Raji (cell line): ENCODE measurements around the gene WFIKKN1.

ENCODE experiments used
- POLR2A ChIP-seq: IDR thresholded peaks from 2 replicates; pipeline ENCODE4 v1.6.1; 2011; ENCODE audit warnings: low read depth, low read length, control low read depth; ENCODE audit not compliant: insufficient read depth

The WFIKKN1 gene, protein sequence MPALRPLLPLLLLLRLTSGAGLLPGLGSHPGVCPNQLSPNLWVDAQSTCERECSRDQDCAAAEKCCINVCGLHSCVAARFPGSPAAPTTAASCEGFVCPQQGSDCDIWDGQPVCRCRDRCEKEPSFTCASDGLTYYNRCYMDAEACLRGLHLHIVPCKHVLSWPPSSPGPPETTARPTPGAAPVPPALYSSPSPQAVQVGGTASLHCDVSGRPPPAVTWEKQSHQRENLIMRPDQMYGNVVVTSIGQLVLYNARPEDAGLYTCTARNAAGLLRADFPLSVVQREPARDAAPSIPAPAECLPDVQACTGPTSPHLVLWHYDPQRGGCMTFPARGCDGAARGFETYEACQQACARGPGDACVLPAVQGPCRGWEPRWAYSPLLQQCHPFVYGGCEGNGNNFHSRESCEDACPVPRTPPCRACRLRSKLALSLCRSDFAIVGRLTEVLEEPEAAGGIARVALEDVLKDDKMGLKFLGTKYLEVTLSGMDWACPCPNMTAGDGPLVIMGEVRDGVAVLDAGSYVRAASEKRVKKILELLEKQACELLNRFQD

DNA sequence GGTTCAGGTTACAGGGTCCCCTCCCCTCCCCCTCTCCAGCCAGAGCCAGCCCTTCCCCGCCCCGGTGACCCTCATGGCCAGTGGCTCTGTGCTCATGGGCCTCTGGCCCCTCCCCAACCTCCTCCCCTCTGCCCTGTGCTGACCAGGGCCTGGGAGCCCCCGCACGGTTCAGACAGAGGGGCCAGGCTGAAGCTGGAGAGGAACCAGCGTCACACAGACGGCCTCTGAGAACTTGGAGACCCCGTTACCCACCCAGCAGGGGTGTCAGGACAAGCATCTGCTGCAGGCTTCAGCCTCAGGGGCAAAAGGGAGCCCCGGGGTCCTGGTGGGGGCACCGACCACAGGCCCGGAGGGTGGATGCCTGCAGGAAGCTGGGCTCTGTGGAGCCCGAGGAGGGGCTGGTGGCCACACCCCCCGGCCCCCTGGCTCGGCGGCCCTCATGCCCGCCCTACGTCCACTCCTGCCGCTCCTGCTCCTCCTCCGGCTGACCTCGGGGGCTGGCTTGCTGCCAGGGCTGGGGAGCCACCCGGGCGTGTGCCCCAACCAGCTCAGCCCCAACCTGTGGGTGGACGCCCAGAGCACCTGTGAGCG is at the start of gene WFIKKN1:
WFIKKN1 (plus strand) TSS at position 171 of the 591 bp plus-strand sequence; CDS start at position 440, 269 bp downstream.
- no peak for TF ChIP-seq POLR2A

DNA sequence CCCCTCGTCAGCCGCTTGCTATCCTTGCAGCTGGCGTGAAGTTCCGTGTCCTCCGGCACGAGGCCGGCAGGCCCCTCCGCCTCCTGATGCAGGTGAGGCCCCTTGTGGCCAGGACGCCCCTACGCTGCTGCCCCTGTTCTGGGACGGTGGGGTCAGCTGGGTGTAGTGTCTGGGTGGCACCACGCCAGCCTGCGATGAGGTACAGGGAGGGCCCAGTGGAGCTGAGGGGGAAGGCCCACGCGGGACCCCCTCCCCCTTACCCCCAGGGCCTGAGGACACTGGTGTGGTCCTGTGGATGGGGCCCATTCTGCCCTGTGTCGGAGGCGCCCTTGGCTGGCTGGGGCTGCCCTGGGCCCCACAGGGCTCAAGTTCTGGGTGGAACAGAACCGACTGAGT is 48.6 kb upstream of the WFIKKN1 start:
- no peak for TF ChIP-seq POLR2A

DNA sequence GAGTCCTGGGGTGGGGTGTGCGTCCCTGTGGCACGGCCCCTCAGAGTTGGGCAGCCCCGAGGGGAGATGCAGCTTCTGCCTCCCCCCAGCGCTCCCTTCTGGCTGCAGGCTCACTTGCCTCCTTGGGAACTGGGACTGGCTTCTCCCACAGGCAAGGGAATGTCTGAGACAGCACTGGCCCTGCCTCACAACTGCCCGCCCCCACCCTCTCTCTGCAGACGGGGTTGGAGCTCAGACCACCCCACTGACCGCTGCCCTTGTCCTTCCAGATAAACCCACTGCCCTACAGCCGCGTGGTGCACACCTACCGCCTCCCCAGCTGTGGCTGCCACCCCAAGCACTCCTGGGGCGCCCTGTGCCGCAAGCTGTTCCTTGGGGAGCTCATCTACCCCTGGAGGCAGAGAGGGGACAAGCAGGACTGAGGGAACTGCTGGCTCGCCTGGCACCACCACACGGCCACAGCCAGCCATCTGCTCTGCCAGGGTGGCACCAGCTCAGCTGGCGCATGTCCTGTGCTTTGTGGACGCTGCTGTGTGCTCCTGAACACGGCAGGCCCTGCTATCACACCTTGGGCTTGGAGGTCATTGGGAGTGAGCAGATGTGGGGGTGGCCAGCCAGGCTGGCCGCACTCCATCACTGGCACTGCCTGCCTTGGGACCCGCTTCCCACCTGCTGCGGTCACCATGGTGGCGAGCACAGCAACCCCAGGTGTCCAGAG is 48.0 kb upstream of the WFIKKN1 start:
- TF ChIP-seq POLR2A: no peak

DNA sequence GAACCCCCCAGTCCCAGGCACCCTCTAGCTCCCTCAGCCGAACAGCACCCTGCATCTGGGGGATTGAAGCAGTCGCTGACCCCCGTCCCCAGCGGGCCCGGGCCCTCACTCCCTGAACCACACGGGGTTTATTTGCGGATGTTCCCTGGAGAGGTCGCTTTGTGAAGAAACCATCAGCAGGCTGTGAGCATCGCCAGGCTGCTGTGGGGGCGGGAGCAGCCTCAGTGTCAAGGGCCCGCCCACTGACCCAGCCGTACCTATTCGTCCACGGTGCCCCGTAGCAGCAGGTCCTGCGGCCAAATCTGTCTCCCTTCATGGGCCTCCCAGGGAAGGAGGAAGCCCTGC is 47.3 kb upstream of the WFIKKN1 start:
- no peak for TF ChIP-seq POLR2A

DNA sequence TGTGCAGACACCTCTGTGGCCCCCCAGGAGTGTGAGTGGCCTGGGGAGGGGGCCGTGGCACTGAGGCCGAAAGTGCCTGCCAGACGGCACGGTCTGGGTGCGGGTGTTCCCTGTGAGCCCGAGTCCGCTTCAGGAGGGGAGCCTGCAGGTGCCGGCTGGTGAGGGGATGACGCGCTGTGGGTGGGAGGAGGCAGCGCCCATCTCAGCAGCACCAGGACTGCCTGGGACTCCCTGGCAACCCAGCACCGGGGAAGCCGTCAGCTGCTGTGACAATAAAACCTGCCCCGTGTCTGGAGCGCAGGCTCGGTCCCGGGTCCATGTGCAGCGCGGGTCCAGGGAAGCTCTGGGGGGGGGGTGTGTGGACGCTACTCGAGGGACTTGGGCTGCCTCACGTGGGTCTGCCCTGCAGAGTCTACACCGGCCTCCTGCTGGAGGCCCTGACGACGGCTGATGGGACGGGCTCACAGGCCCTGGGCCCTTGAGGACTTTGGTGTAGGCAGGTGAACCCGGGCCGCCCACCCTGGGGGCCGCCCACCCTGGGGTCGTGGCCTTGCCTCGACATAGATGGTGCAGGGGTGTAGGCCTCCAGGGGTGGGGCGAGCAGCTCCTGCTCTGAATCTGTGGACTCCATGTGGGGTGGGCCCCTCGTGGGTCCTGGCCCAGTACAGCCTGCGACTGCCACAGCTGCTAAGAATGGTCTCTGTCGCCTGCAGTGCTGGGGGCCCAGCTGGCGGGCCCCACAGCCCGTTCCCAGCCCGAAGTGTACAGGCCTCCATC is 46.8 kb upstream of the WFIKKN1 start:
- TF ChIP-seq POLR2A: no peak

DNA sequence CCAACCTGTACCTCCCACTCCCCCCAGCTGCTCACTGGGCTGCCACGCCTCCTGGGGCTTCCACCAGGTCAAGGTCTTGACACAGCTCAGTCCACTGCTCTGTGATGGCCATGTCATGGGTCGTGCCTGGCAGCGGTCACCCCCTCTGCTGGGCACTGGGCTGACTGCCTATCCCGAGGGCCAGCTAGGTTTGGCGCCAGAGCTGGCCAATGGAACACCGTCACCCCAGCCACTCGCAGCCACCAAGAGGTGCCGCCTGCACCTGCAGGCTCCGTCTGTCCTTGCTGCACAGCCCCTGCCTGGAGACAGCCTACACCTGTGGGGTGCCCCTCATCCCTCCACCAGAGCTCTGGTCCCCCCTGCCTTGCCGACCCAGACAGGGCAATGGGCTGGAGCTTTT is 45.4 kb upstream of the WFIKKN1 start:
- peak; percentile 30; the same call in 1 of the 2 replicates for TF ChIP-seq POLR2A

DNA sequence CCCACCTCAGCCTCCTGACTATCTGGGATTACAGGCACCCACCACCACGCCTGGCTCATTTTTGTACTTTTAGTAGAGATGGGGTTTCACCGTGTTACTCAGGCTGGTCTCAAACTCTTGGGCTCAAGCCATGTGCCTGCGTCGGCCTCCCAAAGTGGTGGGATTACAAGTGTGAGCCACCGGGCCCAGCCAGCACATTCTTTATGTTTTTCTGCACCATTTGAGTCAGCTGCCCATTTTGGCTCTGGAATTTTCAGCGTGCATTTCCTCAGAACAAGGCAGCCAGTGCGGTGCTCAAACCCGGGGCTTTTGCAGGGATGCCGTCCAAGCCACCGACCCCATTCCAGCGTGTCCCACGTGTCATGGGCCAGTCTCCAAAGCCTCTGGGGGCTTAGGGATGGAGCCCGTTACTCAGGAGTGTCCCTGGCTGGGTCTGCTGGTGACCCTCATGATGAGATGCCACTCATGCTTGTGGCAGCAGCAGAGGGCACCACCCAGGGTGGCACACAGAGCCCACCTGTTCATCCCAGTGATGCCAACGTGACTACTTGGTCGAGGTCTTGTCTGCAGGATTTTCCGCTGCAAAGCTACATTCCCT is 44.6 kb upstream of the WFIKKN1 start:
- TF ChIP-seq POLR2A: no peak

DNA sequence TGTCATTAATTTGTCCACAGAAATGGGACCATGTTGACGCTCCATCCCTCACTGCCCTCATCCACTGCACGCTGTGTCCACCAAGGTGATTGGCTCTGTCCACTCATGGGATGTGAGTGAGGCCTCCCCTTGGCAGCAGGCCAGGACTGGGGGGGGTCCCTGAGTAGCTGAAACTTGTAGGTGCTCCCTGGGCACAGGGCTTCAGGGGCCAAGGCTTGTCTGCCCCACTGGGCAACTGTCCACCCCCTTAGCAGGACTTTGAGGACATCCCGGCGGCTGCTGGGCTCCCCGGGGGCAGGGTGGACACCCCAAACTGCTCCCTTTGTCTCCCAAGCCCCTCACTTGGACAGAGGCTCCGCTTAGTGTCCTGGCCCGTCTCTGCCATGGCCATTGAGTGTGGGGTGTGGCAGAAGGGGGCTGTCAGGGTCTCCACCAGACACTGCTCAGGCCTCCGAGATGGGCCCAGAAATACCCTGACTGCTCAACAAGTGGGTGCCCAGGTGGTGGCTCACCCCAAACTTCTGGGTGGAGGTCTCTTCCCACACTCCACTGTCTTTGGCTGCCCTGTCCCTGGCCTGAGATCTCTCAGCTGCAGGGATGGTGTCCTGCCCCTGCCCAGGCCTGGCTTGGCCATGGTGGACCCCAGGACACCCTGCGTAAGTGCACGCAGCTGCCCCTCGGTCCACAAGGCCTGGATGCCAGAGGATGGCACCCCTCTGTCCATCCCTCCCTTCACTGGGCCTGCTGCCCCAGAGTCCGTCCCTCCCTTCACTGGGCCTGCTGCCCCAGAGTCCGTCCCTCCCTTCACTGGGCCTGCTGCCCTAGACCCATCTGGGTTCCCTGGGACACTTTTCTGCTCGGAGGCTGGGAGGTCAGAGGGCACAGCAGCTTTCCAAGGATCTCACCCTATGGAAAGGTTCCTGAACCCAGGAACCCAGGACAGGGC is 43.9 kb upstream of the WFIKKN1 start:
- peak; percentile 68 for TF ChIP-seq POLR2A

DNA sequence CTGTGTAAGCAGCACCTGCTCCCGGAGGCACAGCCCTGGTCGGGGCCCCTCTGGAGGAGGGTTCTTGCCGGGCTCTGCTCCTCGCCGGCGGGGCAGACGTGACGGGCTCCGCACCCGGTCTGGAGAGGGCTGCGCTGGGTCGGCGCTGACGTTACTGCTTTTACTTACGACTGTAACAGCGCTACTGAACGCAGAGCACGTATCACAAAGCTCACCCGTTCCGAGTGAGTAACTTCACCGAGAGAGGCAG is 42.2 kb upstream of the WFIKKN1 start:
- TF ChIP-seq POLR2A: no peak

DNA sequence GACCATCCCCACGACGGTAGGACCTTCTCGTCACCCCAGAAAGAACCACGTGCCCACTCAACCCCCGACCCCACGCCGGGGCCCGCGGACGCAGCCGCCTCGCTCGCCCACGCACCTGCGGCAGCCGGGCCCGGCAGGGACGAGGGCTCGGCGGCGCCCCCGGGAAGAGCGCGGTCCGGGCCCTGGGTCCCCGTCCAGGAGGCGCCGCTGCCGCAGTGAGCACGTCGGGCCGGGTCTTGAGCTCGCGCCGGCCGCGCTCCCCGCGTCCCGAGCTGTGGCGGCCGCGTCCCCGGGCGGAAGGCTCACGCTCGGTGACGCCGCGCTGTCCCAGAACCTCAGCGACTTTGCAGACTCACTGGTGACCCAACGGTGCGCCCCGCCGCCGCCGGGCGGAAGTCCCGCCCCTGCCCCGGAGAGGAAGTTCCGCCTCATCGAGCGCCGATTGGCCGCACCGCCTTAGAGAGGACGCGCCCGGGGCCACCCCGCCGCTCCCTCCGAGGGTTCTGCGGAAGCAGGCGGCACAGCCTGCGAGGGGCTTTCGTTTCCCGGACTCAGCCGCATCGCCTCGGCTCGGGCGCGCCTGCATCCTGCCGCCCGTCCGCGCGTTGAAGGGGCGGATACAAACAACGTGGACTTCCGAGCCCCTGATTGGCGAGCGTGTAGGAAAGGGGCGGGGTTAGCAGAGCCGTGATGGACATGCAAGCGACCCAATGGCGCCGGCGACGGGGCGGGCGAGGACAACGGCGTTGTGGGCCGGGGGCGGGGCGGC is 41.7 kb upstream of the WFIKKN1 start:
- peak; percentile 87 for TF ChIP-seq POLR2A

DNA sequence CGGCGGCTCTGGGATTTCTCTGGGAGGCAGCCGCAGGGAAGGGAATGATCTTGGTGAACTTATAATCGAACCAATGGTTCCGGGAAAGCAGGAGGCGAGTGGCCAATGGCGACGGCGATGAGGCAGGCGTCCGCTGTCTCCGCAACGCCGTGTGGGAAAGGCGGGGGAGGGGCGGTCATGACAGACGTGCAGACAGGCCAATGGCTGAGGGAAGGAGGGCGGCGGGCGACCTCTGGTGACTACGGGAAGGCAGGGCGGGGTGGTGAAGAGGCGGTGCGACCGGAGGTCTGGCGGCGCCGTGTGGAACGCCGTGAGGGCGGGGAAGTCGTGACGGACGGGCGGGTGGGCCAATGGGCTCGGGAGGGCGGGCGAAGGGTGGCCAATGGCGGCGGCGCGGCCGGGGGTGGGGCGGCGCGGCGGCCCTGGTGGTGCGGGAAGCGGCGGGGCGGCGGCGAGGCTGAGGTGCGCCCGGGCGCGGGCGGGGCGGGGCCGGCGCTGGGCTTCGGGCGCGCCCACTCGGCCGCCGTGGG is 41.1 kb upstream of the WFIKKN1 start, which contains the start of gene RAB40C:
RAB40C (plus strand) TSS at position 409 of the 530 bp plus-strand sequence. CDS start 226 bp downstream, outside the sequence.
- TF ChIP-seq POLR2A: no peak; the same call in 1 of the 2 replicates

DNA sequence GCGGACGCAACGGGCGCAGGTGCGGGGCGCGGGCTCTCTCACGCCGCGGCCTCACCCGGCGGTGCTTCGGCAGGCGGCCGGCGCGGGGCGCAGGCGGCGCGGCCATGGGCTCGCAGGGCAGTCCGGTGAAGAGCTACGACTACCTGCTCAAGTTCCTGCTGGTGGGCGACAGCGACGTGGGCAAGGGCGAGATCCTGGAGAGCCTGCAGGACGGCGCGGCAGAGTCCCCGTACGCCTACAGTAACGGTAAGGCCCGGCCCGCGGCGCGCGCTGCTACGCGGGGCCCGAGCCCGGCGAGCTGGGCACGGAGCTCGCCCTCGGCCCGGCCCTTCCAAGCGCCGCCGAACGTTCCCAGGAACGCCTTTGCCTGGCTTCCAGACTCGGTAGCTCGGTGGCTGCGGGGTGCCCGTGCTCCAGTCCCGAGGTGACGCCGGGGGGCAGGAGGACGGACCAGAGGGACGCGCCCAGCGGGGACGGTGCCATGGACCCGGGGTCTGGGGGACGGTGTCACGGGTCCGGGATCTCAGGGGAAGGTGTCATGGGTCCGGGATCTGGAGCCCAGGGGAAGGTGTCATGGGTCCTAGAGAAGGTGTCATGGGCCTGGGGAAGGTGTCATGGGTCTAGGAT is 40.5 kb upstream of the WFIKKN1 start:
- TF ChIP-seq POLR2A: no peak; the same call in 1 of the 2 replicates
